ENCODE measurements around the gene RAB22A.

RAB22A gene

GRCh38 chr20:58328836-58329235, 19.3 kb downstream of the RAB22A start:
- peaks cover 56% of the 10 kb centered on the region; the same call in 1 of the 2 replicates for H3K79me2 ChIP-seq (ENCODE audit: insufficient read depth, low read depth)
- TF ChIP-seq, protein P1, sequence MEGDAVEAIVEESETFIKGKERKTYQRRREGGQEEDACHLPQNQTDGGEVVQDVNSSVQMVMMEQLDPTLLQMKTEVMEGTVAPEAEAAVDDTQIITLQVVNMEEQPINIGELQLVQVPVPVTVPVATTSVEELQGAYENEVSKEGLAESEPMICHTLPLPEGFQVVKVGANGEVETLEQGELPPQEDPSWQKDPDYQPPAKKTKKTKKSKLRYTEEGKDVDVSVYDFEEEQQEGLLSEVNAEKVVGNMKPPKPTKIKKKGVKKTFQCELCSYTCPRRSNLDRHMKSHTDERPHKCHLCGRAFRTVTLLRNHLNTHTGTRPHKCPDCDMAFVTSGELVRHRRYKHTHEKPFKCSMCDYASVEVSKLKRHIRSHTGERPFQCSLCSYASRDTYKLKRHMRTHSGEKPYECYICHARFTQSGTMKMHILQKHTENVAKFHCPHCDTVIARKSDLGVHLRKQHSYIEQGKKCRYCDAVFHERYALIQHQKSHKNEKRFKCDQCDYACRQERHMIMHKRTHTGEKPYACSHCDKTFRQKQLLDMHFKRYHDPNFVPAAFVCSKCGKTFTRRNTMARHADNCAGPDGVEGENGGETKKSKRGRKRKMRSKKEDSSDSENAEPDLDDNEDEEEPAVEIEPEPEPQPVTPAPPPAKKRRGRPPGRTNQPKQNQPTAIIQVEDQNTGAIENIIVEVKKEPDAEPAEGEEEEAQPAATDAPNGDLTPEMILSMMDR (conservative IDR thresholded peaks at IDR 0.05; ENCODE audit: low read depth, low read length), result no peak

DNA sequence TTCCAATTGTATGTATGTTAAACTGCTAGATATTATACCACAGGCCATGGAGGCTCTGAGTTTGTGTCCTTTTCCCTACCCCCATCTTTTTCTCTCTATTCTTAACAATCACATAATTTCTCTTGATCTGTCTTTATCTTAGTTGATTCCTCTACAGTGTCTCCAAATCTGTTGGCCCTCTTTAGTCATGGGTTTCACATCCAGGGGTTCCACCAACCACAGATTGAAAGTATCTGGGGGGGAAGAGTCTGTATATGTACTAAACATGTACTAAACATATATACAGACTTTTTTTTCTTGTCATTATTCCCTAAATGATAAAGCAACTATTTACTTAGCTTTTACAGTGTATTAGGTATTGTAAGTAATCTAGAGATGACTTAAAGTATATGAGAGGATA, 20.2 kb downstream of the RAB22A start:
- Histone ChIP-seq H3K36me3 (ENCODE audit: insufficient read depth) (no peaks in the 10 kb centered on the region), H2AFZ (ENCODE audit: low read depth) (no peak overlapping the region), H3K79me2 (ENCODE audit: insufficient read depth, low read depth) (peaks cover 47% of the 10 kb centered on the region; the same call in 1 of the 2 replicates), H3K27ac (no peak overlapping the region), H3K4me3 (IDR thresholded peaks at IDR 0.05; ENCODE audit: insufficient read depth, low read depth, low read length) (no peak overlapping the region), H3K27me3 (ENCODE audit: insufficient read depth, low read depth) (no peaks in the 10 kb centered on the region), H3K4me2 (no peak overlapping the region), H3K4me1 (ENCODE audit: low read depth, poor library complexity, severe bottlenecking) (no peaks in the 10 kb centered on the region), H3K9ac (no peak overlapping the region), H4K20me1 (ENCODE audit: insufficient read depth) (no peaks in the 10 kb centered on the region)
- TF ChIP-seq, protein P1 (conservative IDR thresholded peaks at IDR 0.05; ENCODE audit: low read depth, low read length), result no peak

More at GRCh38 chr20:58328836-58329235, 19.3 kb downstream of the RAB22A start:
- H3K27ac ChIP-seq, result no peak overlapping the region
- H3K36me3 ChIP-seq (ENCODE audit: insufficient read depth), result no peaks in the 10 kb centered on the region
- H4K20me1 ChIP-seq (ENCODE audit: insufficient read depth), result 0 out of 2 replicates have a peak, but pooled peaks cover 3% of the 10 kb centered on the region
- no peaks in the 10 kb centered on the region for H3K4me1 ChIP-seq (ENCODE audit: low read depth, poor library complexity, severe bottlenecking)
- H3K4me2 ChIP-seq, result no peak overlapping the region
- H2AFZ ChIP-seq (ENCODE audit: low read depth), result no peak overlapping the region
- no peak overlapping the region for H3K9ac ChIP-seq
- no peaks in the 10 kb centered on the region for H3K27me3 ChIP-seq (ENCODE audit: insufficient read depth, low read depth)
- H3K4me3 ChIP-seq (IDR thresholded peaks at IDR 0.05; ENCODE audit: insufficient read depth, low read depth, low read length), result no peak overlapping the region

GRCh38 chr20:58330249-58330648, 20.7 kb downstream of the RAB22A start:
- TF ChIP-seq, protein P1 (conservative IDR thresholded peaks at IDR 0.05; ENCODE audit: low read depth, low read length), result no peak
- H3K36me3 ChIP-seq (ENCODE audit: insufficient read depth), result no peaks in the 10 kb centered on the region
- peaks cover 42% of the 10 kb centered on the region; the same call in 1 of the 2 replicates for H3K79me2 ChIP-seq (ENCODE audit: insufficient read depth, low read depth)
- H3K4me3 ChIP-seq (IDR thresholded peaks at IDR 0.05; ENCODE audit: insufficient read depth, low read depth, low read length), result no peak overlapping the region
- no peak overlapping the region for H3K9ac ChIP-seq
- no peaks in the 10 kb centered on the region for H3K27me3 ChIP-seq (ENCODE audit: insufficient read depth, low read depth)
- H4K20me1 ChIP-seq (ENCODE audit: insufficient read depth), result no peaks in the 10 kb centered on the region
- H3K4me2 ChIP-seq, result no peak overlapping the region
- no peak overlapping the region for H3K27ac ChIP-seq
- no peak overlapping the region for H2AFZ ChIP-seq (ENCODE audit: low read depth)
- no peaks in the 10 kb centered on the region for H3K4me1 ChIP-seq (ENCODE audit: low read depth, poor library complexity, severe bottlenecking)

- H3K79me2 ChIP-seq (ENCODE audit: insufficient read depth, low read depth), result peaks cover 42% of the 10 kb centered on the region; the same call in 1 of the 2 replicates
- H3K9ac ChIP-seq, result no peak overlapping the region
Measured at GRCh38 chr20:58330687-58331086, 21.2 kb downstream of the RAB22A start.

More at GRCh38 chr20:58330687-58331086, 21.2 kb downstream of the RAB22A start:
- Histone ChIP-seq H3K4me2 (no peak overlapping the region), H3K27me3 (ENCODE audit: insufficient read depth, low read depth) (no peaks in the 10 kb centered on the region), H2AFZ (ENCODE audit: low read depth) (no peak overlapping the region), H4K20me1 (ENCODE audit: insufficient read depth) (no peaks in the 10 kb centered on the region), H3K36me3 (ENCODE audit: insufficient read depth) (no peaks in the 10 kb centered on the region), H3K4me3 (IDR thresholded peaks at IDR 0.05; ENCODE audit: insufficient read depth, low read depth, low read length) (no peak overlapping the region), H3K4me1 (ENCODE audit: low read depth, poor library complexity, severe bottlenecking) (no peaks in the 10 kb centered on the region), H3K27ac (no peak overlapping the region)
- TF ChIP-seq, protein P1 (conservative IDR thresholded peaks at IDR 0.05; ENCODE audit: low read depth, low read length), result no peak

Data from KMS-11 (cell line).